Epithelial cell of umbilical artery (primary cell): Measurements from ENCODE around the gene GUCY1A1. TPM values are rescaled to one million over a fixed set of nuclear protein-coding genes. Genes with fewer than 3 reads are reported as not detected.

Experiments used
- total RNA-seq: library from RNA; depleted of rRNA; stranded (reverse); fragments of >200 nt; gene quantifications from 2 replicates; pipeline ENCODE4 v1.2.3, GENCODE V29; 2014

The GUCY1A1 gene, protein sequence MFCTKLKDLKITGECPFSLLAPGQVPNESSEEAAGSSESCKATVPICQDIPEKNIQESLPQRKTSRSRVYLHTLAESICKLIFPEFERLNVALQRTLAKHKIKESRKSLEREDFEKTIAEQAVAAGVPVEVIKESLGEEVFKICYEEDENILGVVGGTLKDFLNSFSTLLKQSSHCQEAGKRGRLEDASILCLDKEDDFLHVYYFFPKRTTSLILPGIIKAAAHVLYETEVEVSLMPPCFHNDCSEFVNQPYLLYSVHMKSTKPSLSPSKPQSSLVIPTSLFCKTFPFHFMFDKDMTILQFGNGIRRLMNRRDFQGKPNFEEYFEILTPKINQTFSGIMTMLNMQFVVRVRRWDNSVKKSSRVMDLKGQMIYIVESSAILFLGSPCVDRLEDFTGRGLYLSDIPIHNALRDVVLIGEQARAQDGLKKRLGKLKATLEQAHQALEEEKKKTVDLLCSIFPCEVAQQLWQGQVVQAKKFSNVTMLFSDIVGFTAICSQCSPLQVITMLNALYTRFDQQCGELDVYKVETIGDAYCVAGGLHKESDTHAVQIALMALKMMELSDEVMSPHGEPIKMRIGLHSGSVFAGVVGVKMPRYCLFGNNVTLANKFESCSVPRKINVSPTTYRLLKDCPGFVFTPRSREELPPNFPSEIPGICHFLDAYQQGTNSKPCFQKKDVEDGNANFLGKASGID
- total RNA-seq, result 20.1 and 21.4 TPM in 2 replicates

DNA sequence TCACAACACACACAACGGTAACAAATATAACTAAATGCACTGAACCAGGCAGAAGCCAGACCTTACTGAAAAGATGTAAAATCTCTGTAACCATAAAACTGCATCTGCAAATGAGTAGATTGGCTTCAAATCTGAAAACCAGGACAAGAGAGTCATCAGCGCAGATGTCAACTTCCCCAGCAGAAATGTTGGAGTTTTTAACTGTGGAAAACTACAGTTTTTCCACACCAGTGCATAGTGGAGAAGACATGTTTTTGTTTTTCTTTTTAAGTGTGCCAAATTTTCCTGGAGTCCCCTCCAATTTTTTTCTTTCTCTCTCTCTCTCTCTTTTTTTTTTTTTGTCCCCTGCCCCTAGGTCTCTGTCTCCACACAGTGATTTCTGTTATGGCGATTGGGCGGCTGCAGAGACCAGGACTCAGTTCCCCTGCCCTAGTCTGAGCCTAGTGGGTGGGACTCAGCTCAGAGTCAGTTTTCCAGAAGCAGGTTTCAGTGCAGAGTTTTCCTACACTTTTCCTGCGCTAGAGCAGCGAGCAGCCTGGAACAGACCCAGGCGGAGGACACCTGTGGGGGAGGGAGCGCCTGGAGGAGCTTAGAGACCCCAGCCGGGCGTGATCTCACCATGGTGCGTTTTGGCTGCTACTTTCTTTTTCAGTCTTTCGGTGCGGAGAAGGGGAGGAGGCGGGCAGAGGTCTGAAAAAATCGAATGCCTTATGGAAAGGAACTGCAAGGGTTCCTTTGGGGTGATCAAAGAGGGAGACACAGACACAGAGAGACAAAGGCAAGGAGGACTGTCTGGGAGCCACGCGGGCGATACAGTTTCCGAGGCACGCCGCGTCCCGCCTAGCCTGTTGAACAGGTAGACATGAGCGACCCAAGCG, at the start of gene GUCY1A1:
TSS of gene GUCY1A1 (plus strand) at position 505 of the 878 bp plus-strand sequence. CDS start 30,020 bp downstream, outside the sequence.

DNA sequence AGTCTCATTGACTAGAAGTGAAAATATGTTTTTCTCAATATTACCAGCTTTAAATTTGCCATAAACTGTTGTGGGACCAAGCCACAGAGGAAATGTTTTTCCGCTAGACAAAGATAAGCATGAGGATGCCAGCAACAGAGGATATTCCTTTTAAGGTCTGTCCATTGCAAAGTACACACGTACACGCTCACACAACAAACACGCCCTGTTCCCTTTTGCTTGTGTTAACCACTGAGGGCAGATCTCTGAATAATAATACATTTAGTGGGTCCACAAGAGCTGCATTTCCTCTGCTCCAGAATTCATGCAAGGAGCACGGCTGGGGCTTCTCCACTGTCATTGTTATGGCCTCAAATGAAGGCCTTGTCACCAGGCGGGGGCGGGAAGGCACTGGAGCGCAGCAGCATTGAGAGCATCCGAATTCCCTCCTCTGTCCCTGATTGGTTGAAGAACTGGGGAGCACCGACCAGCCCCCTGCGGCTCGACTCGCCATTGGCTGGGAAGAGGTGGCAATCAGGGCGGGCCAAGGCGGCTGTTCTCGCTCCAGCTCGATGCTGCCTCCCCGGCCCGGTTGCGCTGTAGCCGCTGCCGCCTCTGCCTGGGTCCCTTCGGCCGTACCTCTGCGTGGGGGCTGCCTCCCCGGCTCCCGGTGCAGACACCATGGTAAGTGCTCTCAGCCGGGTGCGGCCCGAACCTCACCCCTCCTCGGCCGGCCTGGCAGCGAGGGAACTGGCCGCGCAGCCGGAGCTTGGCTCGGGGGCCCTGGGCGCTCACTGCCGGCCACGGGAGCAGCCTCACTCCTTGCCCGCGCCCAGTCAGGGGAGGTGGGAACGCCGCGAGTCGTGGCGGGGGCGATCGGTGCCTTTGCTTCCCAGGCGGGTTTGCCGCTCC, 92.1 kb downstream of the GUCY1A1 start, which contains the start of gene GUCY1B1:
TSS of gene GUCY1B1 (plus strand) at position 541 of the 891 bp plus-strand sequence. CDS start at position 661, 120 bp downstream.

Other genes starting within 250 kb of the GUCY1A1 start
- gene GUCY1B1, start 92.2 kb downstream of the GUCY1A1 start, total RNA-seq, result 7.0 and 12.7 TPM in 2 replicates
- not detected in 2 replicates for gene ASIC5, start 199.4 kb downstream of the GUCY1A1 start, total RNA-seq
- 0.30 TPM in 1 of 2 replicates, not detected in the other for gene TDO2, start 236.8 kb downstream of the GUCY1A1 start, total RNA-seq